SK-N-SH (cell line): ENCODE measurements around the gene AVPR1A. TPM values are rescaled to one million over a fixed set of nuclear protein-coding genes. Genes with fewer than 3 reads are reported as not detected.

Source experiments
- CTCF ChIA-PET: fragments of 300-600, 350-600 bp; formaldehyde crosslinking; extraction: SDS; loops from one replicate; lab custom pipeline; 2021; lab: Yijun Ruan, JAX
- POLR2A ChIA-PET: fragments of 350-600 bp; sonication (Branson Sonifier 250); formaldehyde crosslinking; extraction: SDS; loops from one replicate; lab custom pipeline; 2020; ENCODE audit warnings: antibody characterized with exemption, inconsistent platforms; lab: Yijun Ruan, JAX
- DNase-seq: peaks from one replicate; pipeline ENCODE4 v3.0.0; 2012
- H2AFZ ChIP-seq: fragments of 200-600 bp; sonication (generic); 2 replicates; pipeline ENCODE4 v1.8.1; 2016; ENCODE audit warnings: antibody characterized with exemption, mild to moderate bottlenecking, low read depth
- H3F3A ChIP-seq: fragments of 200-600 bp; sonication (generic); replicated peaks from 2 replicates; pipeline ENCODE3; 2016; ENCODE audit warnings: antibody characterized with exemption, mild to moderate bottlenecking; ENCODE audit not compliant: insufficient read depth
- H3K27ac ChIP-seq, 2 experiments: fragments of 200-500 bp in 1 of 2; fragments of 200-600 bp in 1 of 2; sonication (Bioruptor generic) in 1 of 2; sonication (generic), shearing (Covaris generic) in 1 of 2; 2 replicates each; pipeline versions ENCODE4 v1.5.1 to v1.6.1; 2014 to 2016; ENCODE audit warnings: low read depth in 2 of 2, inconsistent platforms in 1 of 2, low read length in 1 of 2, mild to moderate bottlenecking in 1 of 2, mixed read lengths in 1 of 2
- H3K27me3 ChIP-seq: fragments of 200-600 bp; sonication (generic), shearing (Covaris generic); 2 replicates; pipeline ENCODE4 v1.6.1; 2016; ENCODE audit warnings: mixed run types; ENCODE audit not compliant: insufficient read depth
- H3K36me3 ChIP-seq, 2 experiments: fragments of 200-500 bp in 1 of 2; fragments of 200-600 bp in 1 of 2; sonication (Bioruptor generic) in 1 of 2; sonication (generic) in 1 of 2; replicated peaks in 1 of 2; 2 replicates each; pipeline versions ENCODE3 to v1.5.1; 2014 to 2016; ENCODE audit warnings: low read length in 1 of 2, mild to moderate bottlenecking in 1 of 2; ENCODE audit not compliant: insufficient read depth in 2 of 2, control insufficient read depth in 1 of 2
- H3K4me1 ChIP-seq, 2 experiments: fragments of 200-500 bp in 1 of 2; fragments of 200-600 bp in 1 of 2; sonication (Bioruptor generic) in 1 of 2; sonication (generic), shearing (Covaris generic) in 1 of 2; 2 replicates each; pipeline versions ENCODE4 v1.5.1 to v1.6.1; 2014 to 2016; ENCODE audit warnings: low read depth in 1 of 2, low read length in 1 of 2, mixed run types in 1 of 2; ENCODE audit not compliant: insufficient read depth in 2 of 2, control insufficient read depth in 1 of 2
- H3K4me2 ChIP-seq: fragments of 200-600 bp; sonication (generic), shearing (Covaris generic); 2 replicates; pipeline ENCODE4 v1.6.1; 2017; ENCODE audit warnings: mixed run types
- H3K4me3 ChIP-seq, 2 experiments: fragments of 200-500 bp in 1 of 2; fragments of 200-600 bp in 1 of 2; sonication (Bioruptor generic) in 1 of 2; sonication (generic), shearing (Covaris generic) in 1 of 2; 2 replicates each; pipeline versions ENCODE4 v1.5.1 to v1.8.1; 2014 to 2016; ENCODE audit warnings: low read depth in 2 of 2, inconsistent platforms in 1 of 2, low read length in 1 of 2, mild to moderate bottlenecking in 1 of 2, mixed read lengths in 1 of 2, moderate library complexity in 1 of 2
- H3K79me2 ChIP-seq: fragments of 200-600 bp; sonication (generic); 2 replicates; pipeline ENCODE4 v1.8.1; 2017; ENCODE audit warnings: mild to moderate bottlenecking; ENCODE audit not compliant: insufficient read depth
- H3K9ac ChIP-seq: fragments of 200-600 bp; sonication (generic); 2 replicates; pipeline ENCODE4 v1.6.1; 2017; ENCODE audit warnings: mixed run types
- H3K9me2 ChIP-seq: fragments of 200-600 bp; sonication (generic); 2 replicates; pipeline ENCODE4 v1.6.1; 2017; ENCODE audit warnings: mixed run types
- H3K9me3 ChIP-seq: fragments of 200-600 bp; sonication (generic); 2 replicates; pipeline ENCODE4 v1.6.1; 2017; ENCODE audit warnings: mixed run types, mild to moderate bottlenecking, moderate library complexity
- H4K20me1 ChIP-seq: fragments of 200-600 bp; sonication (generic); 2 replicates; pipeline ENCODE4 v1.6.1; 2017; ENCODE audit warnings: mild to moderate bottlenecking, mixed run types; ENCODE audit not compliant: insufficient read depth
- ELF1 ChIP-seq: IDR thresholded peaks from 2 replicates; pipeline ENCODE4 v1.4.0; 2012
- EP300 ChIP-seq, 2 experiments: IDR thresholded peaks; 2 replicates each; pipeline versions ENCODE4 v1.4.0 to v1.6.1; 2012; ENCODE audit warnings: borderline replicate concordance in 1 of 2, low read depth in 1 of 2, low read length in 1 of 2
- GATA2 ChIP-seq: sonication (generic); formaldehyde crosslinking; IDR thresholded peaks from 2 replicates; pipeline ENCODE4 v1.5.0; 2020; ENCODE audit warnings: mild to moderate bottlenecking, missing genetic modification reagents
- IRF3 ChIP-seq: fragments of 150-350 bp; IDR thresholded peaks from 2 replicates; pipeline ENCODE4 v1.6.1; 2016; ENCODE audit warnings: mild to moderate bottlenecking, low read depth, low read length
- JUND ChIP-seq: IDR thresholded peaks from 2 replicates; pipeline ENCODE4 v1.4.0; 2012
- MAX ChIP-seq: IDR thresholded peaks from 2 replicates; pipeline ENCODE4 v1.4.0; 2012; ENCODE audit warnings: low read depth
- MXI1 ChIP-seq: IDR thresholded peaks from 2 replicates; pipeline ENCODE4 v1.6.1; 2012; ENCODE audit warnings: mild to moderate bottlenecking, low read depth, low read length, improper control_type of control experiment
- NFIC ChIP-seq: IDR thresholded peaks from 2 replicates; pipeline ENCODE4 v1.4.0; 2012; ENCODE audit warnings: borderline replicate concordance
- NRF1 ChIP-seq: IDR thresholded peaks from 2 replicates; pipeline ENCODE4 v1.6.1; 2012; ENCODE audit warnings: low read depth, mild to moderate bottlenecking, low read length
- PBX3 ChIP-seq: IDR thresholded peaks from 2 replicates; pipeline ENCODE4; 2012
- POLR2AphosphoS5 ChIP-seq: IDR thresholded peaks from 2 replicates; pipeline ENCODE4 v1.6.1; 2012; ENCODE audit warnings: low read depth, low read length
- RAD21 ChIP-seq: IDR thresholded peaks from 2 replicates; pipeline ENCODE4 v1.6.1; 2012; ENCODE audit warnings: mild to moderate bottlenecking, low read length
- RCOR1 ChIP-seq: fragments of 150-350 bp; IDR thresholded peaks from 2 replicates; pipeline ENCODE4 v1.6.1; 2017; ENCODE audit warnings: antibody characterized with exemption, low read length
- SIN3A ChIP-seq: IDR thresholded peaks from 2 replicates; pipeline ENCODE4 v1.6.1; 2012; ENCODE audit warnings: low read depth, mild to moderate bottlenecking, low read length, moderate library complexity, borderline replicate concordance
- SMC3 ChIP-seq: IDR thresholded peaks from 2 replicates; pipeline ENCODE4 v1.6.1; 2012; ENCODE audit warnings: low read depth, low read length, improper control_type of control experiment
- TAF1 ChIP-seq: IDR thresholded peaks from 2 replicates; pipeline ENCODE4 v1.6.1; 2012; ENCODE audit warnings: low read depth, mild to moderate bottlenecking, low read length, moderate library complexity, borderline replicate concordance
- TCF12 ChIP-seq: IDR thresholded peaks from 2 replicates; pipeline ENCODE4 v1.4.0; 2012
- WGBS: methylation state at CpG from one replicate; pipeline ENCODE4 v1.1.6; 2017; ENCODE audit warnings: low lambda C conversion rate; 5-methylcytosine and 5-hydroxymethylcytosine counted together
- polyA plus RNA-seq, 3 experiments: library from polyadenylated mRNA; depleted of rRNA; stranded (reverse); fragments of >200 nt; gene quantifications; 2 replicates each; pipeline ENCODE4 v1.2.3, GENCODE V29; 2012
- TF ChIP-seq, protein P1 (sequence below): fragments of 200-600 bp; sonication (generic); IDR thresholded peaks from 2 replicates; pipeline ENCODE4 v1.6.1; 2017; ENCODE audit warnings: antibody characterized with exemption, mild to moderate bottlenecking, moderate library complexity
- TF ChIP-seq, protein P2 (sequence below): fragments of 150-350 bp; IDR thresholded peaks from 2 replicates; pipeline ENCODE4 v1.6.1; 2017; ENCODE audit warnings: antibody characterized with exemption, low read length, low read depth, borderline replicate concordance

AVPR1A gene
- polyA plus RNA-seq, 1 of the 3 experiments (the other 2 are of a cell fraction), result not detected

DNA sequence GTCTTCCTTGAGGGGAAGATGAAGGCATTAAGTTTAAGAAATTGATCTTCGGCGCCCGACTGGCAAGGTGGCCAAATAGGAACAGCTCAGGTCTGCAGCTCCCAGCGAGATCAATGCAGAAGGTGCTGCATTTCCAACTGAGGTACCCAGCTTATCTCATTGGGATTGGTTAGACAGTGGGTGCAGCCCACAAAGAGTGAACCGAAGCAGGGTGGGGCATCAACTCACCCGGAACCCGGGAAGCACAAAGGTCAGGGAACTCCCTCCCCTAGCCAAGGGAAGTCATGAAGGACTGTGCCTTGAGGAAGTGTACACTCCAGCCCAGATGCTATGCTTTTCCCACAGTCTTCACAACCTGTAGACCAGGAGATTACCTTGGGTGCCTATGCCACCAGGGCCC lies 45.2 kb upstream of the AVPR1A start:
- H3K4me2 ChIP-seq, result no peak overlapping the region
- DNase-seq, result no peak
- CTCF ChIA-PET, result no interaction called here
- no peak overlapping the region for H3K9ac ChIP-seq
- POLR2A ChIA-PET, result no interaction called here
- no peaks in the 10 kb centered on the region for H3K79me2 ChIP-seq
- no peak overlapping the region for H2AFZ ChIP-seq
- H3K9me2 ChIP-seq, result no peaks in the 10 kb centered on the region
- no peaks in the 10 kb centered on the region for H4K20me1 ChIP-seq
- no peaks in the 10 kb centered on the region for H3K9me3 ChIP-seq
- no peak overlapping the region for H3K4me3 ChIP-seq
- no peaks in the 10 kb centered on the region for H3F3A ChIP-seq
- 10% methylated on average over 7 of the region's 7 CpGs for WGBS
- no peaks in the 10 kb centered on the region for H3K4me1 ChIP-seq
- no peak for TF ChIP-seq RAD21
- TF ChIP-seq SIN3A, result no peak
- no peak for TF ChIP-seq RCOR1
- no peak for TF ChIP-seq MAX
- no peak for TF ChIP-seq SMC3
- no peak for TF ChIP-seq GATA2 (CRISPR knock-in tag)
- no peak for TF ChIP-seq IRF3
- TF ChIP-seq, protein P1, sequence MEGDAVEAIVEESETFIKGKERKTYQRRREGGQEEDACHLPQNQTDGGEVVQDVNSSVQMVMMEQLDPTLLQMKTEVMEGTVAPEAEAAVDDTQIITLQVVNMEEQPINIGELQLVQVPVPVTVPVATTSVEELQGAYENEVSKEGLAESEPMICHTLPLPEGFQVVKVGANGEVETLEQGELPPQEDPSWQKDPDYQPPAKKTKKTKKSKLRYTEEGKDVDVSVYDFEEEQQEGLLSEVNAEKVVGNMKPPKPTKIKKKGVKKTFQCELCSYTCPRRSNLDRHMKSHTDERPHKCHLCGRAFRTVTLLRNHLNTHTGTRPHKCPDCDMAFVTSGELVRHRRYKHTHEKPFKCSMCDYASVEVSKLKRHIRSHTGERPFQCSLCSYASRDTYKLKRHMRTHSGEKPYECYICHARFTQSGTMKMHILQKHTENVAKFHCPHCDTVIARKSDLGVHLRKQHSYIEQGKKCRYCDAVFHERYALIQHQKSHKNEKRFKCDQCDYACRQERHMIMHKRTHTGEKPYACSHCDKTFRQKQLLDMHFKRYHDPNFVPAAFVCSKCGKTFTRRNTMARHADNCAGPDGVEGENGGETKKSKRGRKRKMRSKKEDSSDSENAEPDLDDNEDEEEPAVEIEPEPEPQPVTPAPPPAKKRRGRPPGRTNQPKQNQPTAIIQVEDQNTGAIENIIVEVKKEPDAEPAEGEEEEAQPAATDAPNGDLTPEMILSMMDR, result no peak
- TF ChIP-seq MXI1, result no peak
- no peak for TF ChIP-seq ELF1
- no peak for TF ChIP-seq TCF12
- no peak for TF ChIP-seq NRF1
- TF ChIP-seq EP300 (IDR thresholded peaks at IDR 0.05; ENCODE audit: borderline replicate concordance in 1 of 2, low read depth in 1 of 2, low read length in 1 of 2), result no peak
- TF ChIP-seq, protein P2, sequence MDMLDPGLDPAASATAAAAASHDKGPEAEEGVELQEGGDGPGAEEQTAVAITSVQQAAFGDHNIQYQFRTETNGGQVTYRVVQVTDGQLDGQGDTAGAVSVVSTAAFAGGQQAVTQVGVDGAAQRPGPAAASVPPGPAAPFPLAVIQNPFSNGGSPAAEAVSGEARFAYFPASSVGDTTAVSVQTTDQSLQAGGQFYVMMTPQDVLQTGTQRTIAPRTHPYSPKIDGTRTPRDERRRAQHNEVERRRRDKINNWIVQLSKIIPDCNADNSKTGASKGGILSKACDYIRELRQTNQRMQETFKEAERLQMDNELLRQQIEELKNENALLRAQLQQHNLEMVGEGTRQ, result no peak
- no peak for TF ChIP-seq JUND
- no peak for TF ChIP-seq NFIC
- TF ChIP-seq TAF1, result no peak
- no peak for TF ChIP-seq PBX3
- no peak for TF ChIP-seq POLR2AphosphoS5
- no peak overlapping the region for H3K27ac ChIP-seq
- H3K27me3 ChIP-seq, result no peaks in the 10 kb centered on the region
- no peaks in the 10 kb centered on the region for H3K36me3 ChIP-seq
